Suppressor macrophage (primary cell): ENCODE measurements around the gene EVC.
"Not testable (repeated sequence)": the region's sequence is repeated elsewhere in the genome, so short reads cannot be mapped to it uniquely, and the experiment has no call there.

Source experiments
- DNase-seq, 4 experiments: peaks; one replicate each; pipeline ENCODE4 v3.0.0-alpha.2; 2020 to 2022

Gene EVC

GRCh38 chr4:5787311-5787710, 76.3 kb downstream of the EVC start:
- no peak for DNase-seq

- peak in 1 of 4 experiments; percentile 9 for DNase-seq
Measured at GRCh38 chr4:5788144-5788543, 77.1 kb downstream of the EVC start.

- DNase-seq: no peak
Measured at GRCh38 chr4:5789141-5789540, 78.1 kb downstream of the EVC start.

GRCh38 chr4:5790546-5790857, 79.5 kb downstream of the EVC start:
- no peak for DNase-seq

DNA sequence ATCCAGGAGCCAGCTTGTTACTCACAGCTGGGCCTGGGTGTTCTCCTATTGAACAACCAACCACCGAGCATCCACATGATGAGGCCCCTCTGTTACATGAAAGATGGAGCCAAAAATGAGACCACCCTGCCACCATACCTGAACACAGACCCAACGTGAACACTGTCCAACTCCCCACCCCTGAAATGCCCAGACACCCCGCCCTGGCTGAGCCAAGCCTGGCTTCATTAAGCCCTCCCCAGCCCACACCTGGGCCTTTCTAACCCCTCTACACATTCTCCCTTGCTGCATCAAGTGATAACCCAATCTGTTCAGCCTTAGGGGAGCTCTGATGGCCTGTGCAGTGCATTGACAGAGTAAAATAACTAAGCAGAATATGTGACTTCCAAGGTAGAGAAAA, 80.7 kb downstream of the EVC start:
- DNase-seq: no peak

DNA sequence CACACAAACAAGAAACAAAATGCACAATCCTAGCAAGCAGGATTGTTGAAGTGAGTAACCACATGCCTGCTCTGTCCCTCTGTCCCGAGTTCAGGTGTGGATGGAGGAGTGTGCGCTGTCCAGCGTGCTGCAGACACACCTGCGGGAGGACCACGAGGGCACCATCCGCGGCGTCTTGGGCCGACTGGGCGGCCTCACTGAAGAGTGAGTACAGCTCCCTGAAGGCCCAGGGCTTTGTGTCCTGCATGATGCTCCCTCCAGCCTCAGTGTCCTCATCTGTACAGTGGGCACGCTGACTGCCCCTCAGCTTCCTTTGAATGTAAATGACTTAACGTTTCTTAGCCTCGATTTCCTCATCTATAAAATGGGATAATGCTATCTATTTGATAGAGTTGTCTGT, 82.5 kb downstream of the EVC start:
- no peak for DNase-seq

DNA sequence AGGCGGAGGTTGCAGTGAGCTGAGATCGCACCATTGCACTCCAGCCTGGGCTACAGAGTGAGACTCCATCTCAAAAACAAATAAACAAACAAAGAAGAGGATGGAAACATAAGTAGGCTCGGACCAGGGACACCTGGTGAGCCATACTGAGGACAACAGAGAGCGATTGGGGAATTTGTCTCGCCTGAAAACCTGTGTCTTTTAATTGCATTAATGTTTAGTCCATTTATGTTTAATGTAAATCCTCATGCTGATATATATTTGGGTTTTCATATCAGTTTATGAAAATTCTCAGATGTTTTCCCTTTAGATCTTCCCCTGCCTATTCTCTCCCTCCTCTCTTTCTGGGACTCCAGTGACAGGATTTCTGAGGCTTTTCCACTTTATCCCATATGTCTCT, 84.6 kb downstream of the EVC start:
- no peak for DNase-seq

DNA sequence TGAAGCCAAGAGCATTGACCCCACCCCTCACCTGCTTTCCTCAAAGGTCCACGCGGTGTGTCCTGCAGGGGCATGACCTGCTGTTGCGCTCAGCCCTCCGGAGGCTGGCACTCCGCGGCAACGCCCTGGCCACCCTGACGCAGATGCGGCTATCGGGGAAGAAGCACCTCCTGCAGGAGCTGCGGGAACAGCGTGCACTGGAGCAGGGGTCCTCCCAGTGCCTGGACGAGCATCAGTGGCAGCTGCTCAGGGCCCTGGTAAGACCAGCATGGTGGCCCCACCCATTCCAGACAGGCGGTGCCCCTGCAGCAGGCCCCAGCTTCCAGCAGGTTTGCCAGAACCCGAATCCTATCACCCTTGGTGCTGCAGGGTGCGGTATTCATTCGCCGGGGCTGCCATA, 86.0 kb downstream of the EVC start:
- no peak for DNase-seq

- no peak for DNase-seq
Measured at GRCh38 chr4:5797866-5798265, 86.9 kb downstream of the EVC start.

GRCh38 chr4:5798462-5798861, 87.5 kb downstream of the EVC start:
- DNase-seq: no peak

DNA sequence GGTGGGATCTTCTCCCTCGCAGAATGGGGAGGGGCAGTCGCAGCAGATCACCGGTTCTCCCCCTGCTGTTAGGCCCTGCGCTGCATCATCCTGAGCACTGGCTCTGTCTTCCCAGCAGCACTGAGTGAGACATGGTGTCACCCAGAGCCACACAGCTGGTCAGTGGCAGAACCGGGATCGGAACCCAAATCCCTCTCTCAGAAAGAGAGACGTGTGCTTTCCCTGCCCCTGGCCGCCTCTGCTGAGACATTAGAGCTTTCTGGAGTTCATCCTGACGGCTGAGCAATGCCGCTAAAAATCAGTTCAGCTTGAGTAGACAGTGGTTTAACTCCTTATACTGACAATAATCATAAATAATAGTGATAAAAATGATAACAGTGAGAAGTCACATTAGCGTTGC, 87.9 kb downstream of the EVC start:
- DNase-seq: no peak

DNA sequence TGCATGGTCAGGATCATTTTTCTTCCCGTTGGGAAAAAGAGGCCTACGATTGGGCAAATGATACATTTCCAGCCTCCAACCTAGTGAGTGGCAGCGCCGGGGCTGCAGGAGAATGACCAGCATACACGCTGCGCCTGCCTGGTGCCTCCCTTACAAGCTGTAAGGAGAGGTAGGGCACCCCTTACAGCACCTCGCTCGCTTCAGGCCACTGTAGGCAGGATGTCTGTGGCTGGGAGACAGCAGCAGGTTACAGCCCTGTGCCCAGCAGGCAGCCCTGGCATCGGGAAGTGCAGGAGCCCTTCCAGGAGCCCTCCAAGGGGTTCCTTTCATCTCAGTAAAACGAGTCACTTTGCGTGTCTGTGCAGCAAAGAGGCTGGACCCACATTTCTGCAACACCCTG, 88.4 kb downstream of the EVC start:
- no peak for DNase-seq

DNA sequence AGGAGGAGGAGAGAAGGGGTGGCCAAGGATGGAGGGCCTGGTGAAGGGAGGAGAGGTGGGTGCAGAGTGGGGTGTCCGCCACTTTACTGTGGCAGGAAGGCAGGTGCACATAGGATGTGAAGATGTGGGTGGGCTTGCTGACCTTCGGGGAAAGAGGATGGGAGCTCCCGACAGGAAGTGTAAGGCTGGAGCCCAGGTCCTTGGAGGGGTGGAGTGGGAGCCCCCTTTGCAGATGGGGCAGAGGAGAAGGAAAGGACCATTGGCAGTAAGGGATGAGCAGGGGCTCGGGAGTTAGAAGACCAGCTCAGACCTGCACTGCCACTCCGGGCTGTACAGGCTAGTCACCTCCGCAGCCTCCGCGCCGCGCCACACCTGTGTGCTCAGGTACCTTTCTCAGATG, 89.5 kb downstream of the EVC start:
- DNase-seq: no peak

- no peak for DNase-seq
Measured at GRCh38 chr4:5801696-5802095, 90.7 kb downstream of the EVC start.

- no peak for DNase-seq
Measured at GRCh38 chr4:5802565-5802964, 91.6 kb downstream of the EVC start.

- no peak for DNase-seq
Measured at GRCh38 chr4:5804656-5805055, 93.7 kb downstream of the EVC start.

DNA sequence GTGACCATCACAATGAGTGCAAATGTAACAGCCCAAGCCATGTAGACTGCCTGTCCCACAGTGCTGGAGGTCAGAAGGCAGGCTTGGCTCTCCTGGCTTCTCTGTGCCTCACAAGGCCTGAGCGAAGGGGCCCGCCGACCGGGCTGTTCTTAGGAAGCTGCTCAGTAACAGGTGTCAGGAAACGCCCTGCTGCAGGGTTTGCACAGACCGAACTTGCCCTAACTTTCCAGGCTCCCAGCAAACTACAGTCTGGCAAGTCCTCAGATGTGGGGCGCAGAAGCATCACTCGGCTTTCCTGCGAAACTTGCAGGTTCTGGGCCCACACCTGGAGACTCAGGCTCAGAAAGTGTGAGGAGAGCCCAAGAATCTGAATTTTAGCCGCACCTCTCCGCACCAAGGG, 94.3 kb downstream of the EVC start:
- no peak for DNase-seq

DNA sequence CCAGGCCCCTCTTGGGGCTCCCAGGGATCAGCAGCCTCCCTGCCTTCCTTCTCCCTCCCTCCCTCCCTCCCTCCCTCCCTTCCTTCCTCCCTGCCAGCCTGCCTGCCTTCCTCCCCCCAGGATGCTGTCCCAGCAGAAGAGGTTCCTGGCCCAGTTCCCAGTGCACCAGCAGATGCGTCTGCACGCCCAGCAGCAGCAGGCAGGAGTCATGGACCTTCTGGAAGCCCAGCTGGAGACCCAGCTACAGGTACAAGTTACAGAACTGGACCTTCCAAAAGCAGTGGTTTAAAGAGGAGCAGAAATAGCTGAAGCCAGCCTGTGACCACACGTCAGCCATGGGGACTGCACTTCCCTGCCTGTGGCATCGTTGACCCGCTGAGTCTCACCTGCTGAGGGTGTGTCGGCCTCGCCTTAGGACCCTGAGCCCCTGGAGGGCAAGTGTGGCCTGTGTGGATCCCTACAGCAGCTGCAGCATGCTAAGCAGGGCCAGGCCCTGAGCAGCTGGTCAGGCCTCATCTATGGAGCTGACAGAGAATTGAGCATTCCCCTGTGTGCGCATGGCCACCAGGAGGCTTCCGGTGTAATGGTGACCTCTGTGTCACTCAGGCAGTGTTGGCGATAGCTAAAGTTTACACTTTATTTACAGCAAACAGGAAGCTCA, 97.2 kb downstream of the EVC start:
- DNase-seq: no peak

- no peak for DNase-seq
Measured at GRCh38 chr4:5809216-5809776, 98.3 kb downstream of the EVC start.

DNA sequence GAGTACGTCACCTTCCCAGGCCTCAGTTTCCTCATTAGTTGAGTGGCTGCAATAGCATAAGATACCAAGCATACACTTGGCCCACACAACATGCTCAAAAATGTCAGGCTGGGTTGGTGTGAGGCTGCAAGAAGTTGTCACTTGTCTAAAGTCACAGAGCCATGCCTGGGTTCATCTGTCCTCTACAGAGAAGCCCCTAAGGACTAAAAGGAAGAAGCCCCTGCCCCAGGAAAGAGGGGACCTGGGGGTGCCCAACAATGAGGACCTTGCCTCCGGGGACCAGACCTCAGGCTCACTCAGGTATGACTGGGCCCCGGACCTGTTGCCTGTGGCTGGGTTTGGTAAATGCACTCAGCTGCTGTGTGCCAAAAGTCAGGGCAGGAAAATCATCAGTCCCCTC, 99.2 kb downstream of the EVC start:
- DNase-seq: no peak

DNA sequence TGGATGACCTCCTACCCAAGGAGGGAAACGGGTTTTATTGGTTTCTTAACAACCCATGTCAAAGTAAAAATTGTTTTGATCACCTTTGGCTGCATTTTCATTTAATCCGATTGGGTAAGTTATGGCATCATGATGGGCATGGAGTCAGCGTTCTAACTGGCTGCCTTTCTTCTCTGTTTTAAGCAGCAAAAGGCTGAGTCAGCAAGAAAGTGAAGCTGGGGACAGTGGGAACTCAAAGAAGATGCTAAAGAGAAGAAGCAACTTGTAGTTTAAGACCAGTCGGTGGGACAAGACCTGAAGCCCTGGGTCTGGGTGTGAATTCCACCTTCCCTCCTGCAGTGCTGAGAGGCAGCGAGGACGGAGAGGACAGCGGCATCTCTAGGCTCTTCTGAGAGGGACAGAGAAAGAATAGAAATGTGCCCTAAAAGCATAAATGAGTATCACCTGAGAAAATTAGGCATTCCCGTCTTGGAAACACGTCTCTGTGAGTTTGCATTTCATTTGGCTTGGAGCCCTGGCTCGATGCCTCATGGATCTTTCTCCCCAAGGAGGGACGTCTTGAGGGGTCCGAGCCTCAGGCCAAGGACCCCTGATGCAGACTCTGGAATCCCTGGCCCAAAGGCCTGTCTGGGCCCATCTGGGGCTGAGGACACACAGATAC, 99.9 kb downstream of the EVC start:
- DNase-seq: no peak

- not testable (repeated sequence) for DNase-seq
Measured at GRCh38 chr4:5812057-5812456, 101.1 kb downstream of the EVC start.

DNA sequence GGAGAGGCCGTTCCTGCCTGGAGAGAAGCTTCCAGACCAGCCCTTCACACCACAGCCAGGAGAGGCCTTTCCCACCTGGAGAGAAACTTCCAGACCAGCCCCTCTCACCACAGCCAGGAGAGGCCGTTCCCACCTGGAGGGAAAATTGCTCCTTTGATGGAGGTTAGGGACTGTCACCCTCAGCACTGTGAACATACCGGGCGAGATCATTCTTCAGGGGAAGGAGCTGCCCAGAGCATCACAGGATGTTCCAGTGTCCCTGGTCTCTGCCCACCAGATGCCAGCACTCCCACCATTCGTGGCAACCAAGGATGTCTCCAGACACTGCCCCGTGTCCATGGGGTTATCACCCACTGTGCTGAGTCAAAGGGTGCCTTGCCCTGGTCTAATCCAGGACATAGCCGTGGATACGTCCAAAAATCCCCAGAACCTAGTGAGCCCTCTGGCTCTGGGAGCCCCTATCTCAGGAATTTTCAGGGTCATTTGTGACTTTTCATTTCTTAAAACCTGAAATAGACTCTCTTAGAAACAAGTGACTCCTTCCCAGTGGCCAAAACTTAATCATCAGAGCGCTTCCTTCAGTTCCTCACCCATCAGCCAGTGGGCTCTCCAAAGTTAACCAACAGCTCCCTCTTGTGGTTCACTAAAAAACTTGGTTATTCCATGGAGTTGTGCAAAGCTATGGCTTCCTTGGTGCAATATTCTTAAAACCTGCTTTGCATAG, 101.7 kb downstream of the EVC start:
- DNase-seq: peak; percentile 73 to 88 (median 79)

GRCh38 chr4:5813882-5814255, 102.9 kb downstream of the EVC start:
- no peak for DNase-seq
